AG04450 (cell line): ENCODE results near the gene SLC25A47. TPM values are rescaled to one million over a fixed set of nuclear protein-coding genes. Genes with fewer than 3 reads are reported as not detected.

Experiments used
- CTCF ChIA-PET: fragments of 300-600, 350-600 bp; formaldehyde crosslinking; extraction: SDS; loops from one replicate; lab custom pipeline; 2022; ENCODE audit warnings: antibody characterized with exemption, inconsistent platforms; lab: Charles Lee
- POLR2A ChIA-PET: fragments of 350-600 bp; formaldehyde crosslinking; extraction: SDS; loops from one replicate; lab custom pipeline; 2021; ENCODE audit warnings: antibody characterized with exemption, inconsistent platforms; lab: Yijun Ruan, JAX
- DNase-seq: peaks from one replicate; pipeline ENCODE4 v3.0.0-alpha.2; 2011; ENCODE audit warnings: low read depth, low spot score
- H3K27ac ChIP-seq: one replicate; pipeline ENCODE4 v1.5.1; 2012; ENCODE audit warnings: low read depth, low read length, control low read depth
- H3K27me3 ChIP-seq: one replicate; pipeline ENCODE4 v1.6.0; 2012; ENCODE audit warnings: low read length; ENCODE audit not compliant: control insufficient read depth, insufficient read depth
- H3K4me3 ChIP-seq: 2 replicates; pipeline ENCODE4 v1.5.1; 2011; ENCODE audit warnings: mild to moderate bottlenecking, low read depth, low read length, control low read depth
- H3K9me3 ChIP-seq: 2 replicates; pipeline ENCODE4 v1.5.1; 2012; ENCODE audit warnings: low read length; ENCODE audit not compliant: control insufficient read depth, insufficient read depth
- polyA plus RNA-seq: library from polyadenylated mRNA; depleted of rRNA; stranded (reverse); fragments of >200 nt; gene quantifications from 2 replicates; pipeline ENCODE4 v1.2.3, GENCODE V29; 2011
- TF ChIP-seq, protein P1 (sequence below): IDR thresholded peaks from 2 replicates; pipeline ENCODE4 v1.5.1; 2011; ENCODE audit warnings: low read depth, low read length, control low read depth, inconsistent platforms

The SLC25A47 gene
- polyA plus RNA-seq, 1 experiment = not detected

- Histone ChIP-seq H3K27me3 (no peaks in the 10 kb centered on the region), H3K9me3 (no peaks in the 10 kb centered on the region; the same call in 1 of the 2 replicates), H3K27ac (peak overlapping the region; percentile 11), H3K4me3 (no peak overlapping the region)
- no peak for DNase-seq
- ChIA-PET CTCF (interaction anchor here (1.2 kb wide), 1 partner anchor 52 kb away, joined by 3 read pairs; no protein-coding TSS in a partner anchor), POLR2A (interaction anchor here (0.6 kb wide), 1 partner anchor 15 kb away, joined by 3 read pairs; no protein-coding TSS in a partner anchor)
- TF ChIP-seq, protein P1, sequence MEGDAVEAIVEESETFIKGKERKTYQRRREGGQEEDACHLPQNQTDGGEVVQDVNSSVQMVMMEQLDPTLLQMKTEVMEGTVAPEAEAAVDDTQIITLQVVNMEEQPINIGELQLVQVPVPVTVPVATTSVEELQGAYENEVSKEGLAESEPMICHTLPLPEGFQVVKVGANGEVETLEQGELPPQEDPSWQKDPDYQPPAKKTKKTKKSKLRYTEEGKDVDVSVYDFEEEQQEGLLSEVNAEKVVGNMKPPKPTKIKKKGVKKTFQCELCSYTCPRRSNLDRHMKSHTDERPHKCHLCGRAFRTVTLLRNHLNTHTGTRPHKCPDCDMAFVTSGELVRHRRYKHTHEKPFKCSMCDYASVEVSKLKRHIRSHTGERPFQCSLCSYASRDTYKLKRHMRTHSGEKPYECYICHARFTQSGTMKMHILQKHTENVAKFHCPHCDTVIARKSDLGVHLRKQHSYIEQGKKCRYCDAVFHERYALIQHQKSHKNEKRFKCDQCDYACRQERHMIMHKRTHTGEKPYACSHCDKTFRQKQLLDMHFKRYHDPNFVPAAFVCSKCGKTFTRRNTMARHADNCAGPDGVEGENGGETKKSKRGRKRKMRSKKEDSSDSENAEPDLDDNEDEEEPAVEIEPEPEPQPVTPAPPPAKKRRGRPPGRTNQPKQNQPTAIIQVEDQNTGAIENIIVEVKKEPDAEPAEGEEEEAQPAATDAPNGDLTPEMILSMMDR = no peak
Observed at GRCh38 chr14:100336618-100337530, 13.7 kb downstream of the SLC25A47 start.

DNA sequence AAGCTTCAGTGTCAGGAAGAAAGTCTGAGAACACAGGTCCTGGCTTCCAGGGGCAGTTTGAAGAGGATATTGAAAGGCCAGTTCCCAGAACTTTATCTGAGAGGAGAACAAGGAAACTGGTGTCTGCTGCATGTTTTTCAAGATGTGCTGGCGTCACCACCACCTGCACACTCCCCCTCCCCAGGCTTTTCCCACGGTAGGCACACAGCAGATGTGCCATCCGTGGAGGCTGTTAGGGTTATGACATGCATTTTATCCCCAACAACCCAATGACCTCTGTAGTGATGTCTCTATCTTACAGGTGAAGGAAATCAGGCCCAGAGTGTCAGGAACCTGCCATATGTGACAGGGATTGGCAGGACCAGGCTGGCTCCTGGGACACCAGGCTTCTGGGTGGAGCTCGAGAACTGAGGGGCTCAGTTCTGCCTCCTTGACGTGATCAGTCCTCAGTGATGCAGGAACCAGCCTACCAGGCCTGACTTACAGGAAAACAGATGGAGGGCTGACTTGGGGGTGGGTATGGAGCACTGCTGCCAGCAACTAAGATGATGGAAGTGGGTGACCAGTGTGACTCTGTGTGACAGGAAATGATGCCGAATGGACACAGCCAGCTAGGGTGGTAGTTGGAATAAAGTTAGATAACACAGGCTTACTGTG, 16.8 kb downstream of the SLC25A47 start:
- TF ChIP-seq, protein P1 = no peak
- no peak overlapping the region for H3K4me3 ChIP-seq
- CTCF ChIA-PET = interaction anchor here (0.7 to 1.8 kb wide), 2 partner anchors 11 to 321 kb away, joined by 4 to 7 read pairs; no protein-coding TSS in a partner anchor
- no peaks in the 10 kb centered on the region for H3K27me3 ChIP-seq
- no peak for DNase-seq
- H3K27ac ChIP-seq = peak overlapping the region; percentile 11
- H3K9me3 ChIP-seq = no peaks in the 10 kb centered on the region; the same call in 1 of the 2 replicates
- POLR2A ChIA-PET = interaction anchor here (0.7 kb wide), 1 partner anchor 35 kb away, joined by 9 read pairs; no protein-coding TSS in a partner anchor

DNA sequence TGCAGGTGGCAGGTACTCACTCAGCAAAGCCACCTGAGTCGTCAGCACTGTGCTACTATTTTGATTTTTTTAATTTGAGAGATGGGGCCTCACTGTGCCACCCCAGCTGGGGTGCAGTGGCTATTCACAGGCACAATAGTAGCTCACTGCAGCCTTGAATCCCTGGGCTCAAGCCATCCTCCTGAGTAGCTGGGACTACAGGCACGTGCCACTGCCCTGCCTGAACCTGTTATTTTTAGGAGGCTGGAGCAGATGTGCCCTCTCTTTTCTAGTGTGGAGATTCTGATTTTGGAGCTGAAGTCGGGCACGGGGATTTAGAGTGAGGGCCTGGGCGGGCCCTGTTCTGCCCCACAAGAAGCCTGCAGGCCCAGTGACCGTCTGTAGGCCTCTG, 17.3 kb downstream of the SLC25A47 start:
- no peak overlapping the region for H3K4me3 ChIP-seq
- no peaks in the 10 kb centered on the region; the same call in 1 of the 2 replicates for H3K9me3 ChIP-seq
- no peaks in the 10 kb centered on the region for H3K27me3 ChIP-seq
- DNase-seq = no peak
- TF ChIP-seq, protein P1 = no peak
- POLR2A ChIA-PET = interaction anchor here (0.9 kb wide), 1 partner anchor 27 kb away, joined by 5 read pairs; no protein-coding TSS in a partner anchor
- peak overlapping the region; percentile 93 for H3K27ac ChIP-seq
- CTCF ChIA-PET = interaction anchor here (1.8 kb wide), 1 partner anchor 11 kb away, joined by 7 read pairs; no protein-coding TSS in a partner anchor

DNA sequence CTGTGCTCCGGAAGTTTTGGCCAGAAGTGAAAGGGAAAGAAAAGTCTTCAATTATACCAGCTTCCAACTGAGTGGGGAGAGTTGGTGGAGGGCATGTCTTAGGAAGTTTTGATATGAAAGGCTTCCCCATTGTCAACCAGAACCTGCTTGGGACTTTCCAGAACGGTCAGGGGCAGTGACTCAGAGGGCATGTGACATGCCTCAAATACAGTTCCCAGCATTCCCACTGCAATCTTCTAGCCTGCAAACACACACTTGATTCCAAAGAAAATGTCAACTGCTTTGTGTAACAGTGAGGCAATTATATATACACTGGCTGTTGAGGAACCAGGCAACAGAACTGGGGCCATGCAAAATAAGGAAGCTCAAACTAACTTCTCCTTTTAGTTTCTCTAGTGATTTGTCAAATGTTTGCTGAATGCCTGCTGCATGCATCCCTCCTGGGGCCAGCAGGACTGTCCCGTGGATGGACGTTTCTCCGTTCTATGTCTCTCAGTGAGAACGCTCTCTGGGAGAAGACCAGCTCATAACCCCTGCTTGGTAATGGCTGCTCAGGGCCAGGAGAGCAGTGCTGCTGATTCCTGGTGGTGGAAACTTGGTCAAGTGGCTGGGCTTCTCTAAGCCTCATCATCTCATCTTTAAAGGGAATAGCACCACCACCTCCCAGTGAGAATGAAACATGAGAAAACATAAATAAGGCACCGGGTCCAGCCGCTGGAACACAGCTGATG, 18.3 kb downstream of the SLC25A47 start:
- Histone ChIP-seq H3K9me3 (no peaks in the 10 kb centered on the region; the same call in 1 of the 2 replicates), H3K27ac (peak overlapping the region; percentile 95), H3K27me3 (no peaks in the 10 kb centered on the region), H3K4me3 (no peak overlapping the region)
- DNase-seq = peak; percentile 55
- CTCF ChIA-PET = interaction anchor here (0.9 to 1.8 kb wide), 3 partner anchors 10 to 56 kb away, joined by 3 to 7 read pairs (median 6); no protein-coding TSS in a partner anchor
- POLR2A ChIA-PET = interaction anchor here (0.6 to 0.9 kb wide), 2 partner anchors 23 to 28 kb away, joined by 3 to 5 read pairs; no protein-coding TSS in a partner anchor
- TF ChIP-seq, protein P1 = no peak
